HUES48 (cell line): ENCODE data around the gene ABHD16A.

Source experiments
- H3K27ac ChIP-seq: one replicate; pipeline ENCODE4 v1.7.0; 2013; ENCODE audit warnings: low read depth, low read length, inconsistent platforms
- H3K27me3 ChIP-seq: 2 replicates; pipeline ENCODE4 v1.6.1; 2013; ENCODE audit warnings: mild to moderate bottlenecking, low read length; ENCODE audit not compliant: control insufficient read depth, insufficient read depth
- H3K36me3 ChIP-seq: 2 replicates; pipeline ENCODE4 v1.6.1; 2013; ENCODE audit warnings: low read length; ENCODE audit not compliant: control insufficient read depth, insufficient read depth
- H3K4me1 ChIP-seq: 2 replicates; pipeline ENCODE4 v1.6.1; 2013; ENCODE audit warnings: mild to moderate bottlenecking, low read length; ENCODE audit not compliant: control insufficient read depth, insufficient read depth
- H3K4me3 ChIP-seq: 2 replicates; pipeline ENCODE4 v1.5.1; 2013; ENCODE audit warnings: mild to moderate bottlenecking, low read depth, low read length
- H3K9ac ChIP-seq: 2 replicates; pipeline ENCODE4 v1.6.1; 2013; ENCODE audit warnings: mild to moderate bottlenecking, low read depth, low read length, moderate library complexity
- H3K9me3 ChIP-seq: 2 replicates; pipeline ENCODE4 v1.6.1; 2013; ENCODE audit warnings: low read length; ENCODE audit not compliant: control insufficient read depth, insufficient read depth

ABHD16A gene

GRCh38 chr6:31683591-31683990 is 19.5 kb downstream of the ABHD16A start:
- Histone ChIP-seq H3K9ac (no peak overlapping the region), H3K36me3 (peaks cover 29% of the 10 kb centered on the region), H3K9me3 (no peaks in the 10 kb centered on the region), H3K4me1 (peaks cover 10% of the 10 kb centered on the region; the same call in 1 of the 2 replicates), H3K4me3 (peak overlapping the region; percentile 60), H3K27ac (no peak overlapping the region), H3K27me3 (peaks cover 17% of the 10 kb centered on the region)

- Histone ChIP-seq H3K27ac (no peak overlapping the region), H3K4me3 (peak overlapping the region; percentile 51), H3K4me1 (peaks cover 6% of the 10 kb centered on the region; the same call in 1 of the 2 replicates), H3K36me3 (peaks cover 5% of the 10 kb centered on the region; the same call in 1 of the 2 replicates), H3K9me3 (no peaks in the 10 kb centered on the region), H3K27me3 (peaks cover 17% of the 10 kb centered on the region), H3K9ac (no peak overlapping the region)
Observed at GRCh38 chr6:31681135-31681671, 21.9 kb downstream of the ABHD16A start.

GRCh38 chr6:31680226-31681134 is 22.6 kb downstream of the ABHD16A start, which contains the start of gene LY6G5C:
TSS of gene LY6G5C (minus strand) at chr6:31681067. CDS start at chr6:31680373, 694 bp downstream.
- Histone ChIP-seq H3K4me3 (peak within 1 kb of the TSS; percentile 51), H3K4me1 (peaks cover 6% of the 10 kb centered on the region; the same call in 1 of the 2 replicates), H3K36me3 (no peaks in the 10 kb centered on the region; the same call in 1 of the 2 replicates), H3K9me3 (no peaks in the 10 kb centered on the region), H3K9ac (no peak within 1 kb of the TSS), H3K27me3 (peaks cover 17% of the 10 kb centered on the region), H3K27ac (no peak within 1 kb of the TSS)

- 0 out of 2 replicates have a peak, but pooled peaks cover 3% of the 10 kb centered on the region for H3K4me1 ChIP-seq
- H3K9ac ChIP-seq: 0 out of 2 replicates have a peak overlapping the region, but pooled peaks have one; percentile 23
- no peak overlapping the region for H3K27ac ChIP-seq
- no peak overlapping the region for H3K4me3 ChIP-seq
- peaks cover 4% of the 10 kb centered on the region; the same call in 1 of the 2 replicates for H3K36me3 ChIP-seq
- peaks cover 17% of the 10 kb centered on the region for H3K27me3 ChIP-seq
- H3K9me3 ChIP-seq: no peaks in the 10 kb centered on the region
Observed at GRCh38 chr6:31677955-31678354, 25.2 kb downstream of the ABHD16A start.

- H3K9me3 ChIP-seq: no peaks in the 10 kb centered on the region
Observed at GRCh38 chr6:31676904-31677303, 26.2 kb downstream of the ABHD16A start.

GRCh38 chr6:31676322-31676903 is 26.7 kb downstream of the ABHD16A start:
- Histone ChIP-seq H3K4me1 (0 out of 2 replicates have a peak, but pooled peaks cover 3% of the 10 kb centered on the region), H3K27ac (no peak overlapping the region), H3K27me3 (peaks cover 7% of the 10 kb centered on the region), H3K4me3 (no peak overlapping the region), H3K9me3 (no peaks in the 10 kb centered on the region), H3K36me3 (peaks cover 18% of the 10 kb centered on the region), H3K9ac (no peak overlapping the region)

More at GRCh38 chr6:31676904-31677303, 26.2 kb downstream of the ABHD16A start:
- Histone ChIP-seq H3K27ac (no peak overlapping the region), H3K36me3 (peaks cover 13% of the 10 kb centered on the region), H3K4me1 (0 out of 2 replicates have a peak, but pooled peaks cover 3% of the 10 kb centered on the region), H3K4me3 (no peak overlapping the region), H3K9ac (no peak overlapping the region), H3K27me3 (peaks cover 11% of the 10 kb centered on the region)

- H3K27ac ChIP-seq: no peak within 1 kb of the TSS
- no peak within 1 kb of the TSS for H3K4me3 ChIP-seq
- no peak within 1 kb of the TSS for H3K9ac ChIP-seq
- H3K36me3 ChIP-seq: peaks cover 60% of the 10 kb centered on the region
- no peaks in the 10 kb centered on the region for H3K27me3 ChIP-seq
- H3K9me3 ChIP-seq: no peaks in the 10 kb centered on the region
- peaks cover 5% of the 10 kb centered on the region for H3K4me1 ChIP-seq
Observed at GRCh38 chr6:31669676-31670075, 33.4 kb downstream of the ABHD16A start, which contains the start of gene LY6G5B. TSS of gene LY6G5B (plus strand) at chr6:31669976. CDS start at chr6:31670951, 975 bp downstream.

GRCh38 chr6:31666337-31666965 is 36.7 kb downstream of the ABHD16A start:
- Histone ChIP-seq H3K27ac (peak overlapping the region; percentile 84), H3K27me3 (no peaks in the 10 kb centered on the region), H3K9me3 (no peaks in the 10 kb centered on the region), H3K4me3 (peak overlapping the region; percentile 98), H3K36me3 (peaks cover 68% of the 10 kb centered on the region), H3K9ac (peak overlapping the region; percentile 61; the same call in 1 of the 2 replicates), H3K4me1 (peaks cover 12% of the 10 kb centered on the region)

- peak within 1 kb of the TSS; percentile 99 for H3K27ac ChIP-seq
Observed at GRCh38 chr6:31665501-31666336, 37.4 kb downstream of the ABHD16A start, which contains the start of gene CSNK2B. TSS of gene CSNK2B (plus strand) at chr6:31666080. CDS start at chr6:31666832, 752 bp downstream.

More at GRCh38 chr6:31665501-31666336, 37.4 kb downstream of the ABHD16A start, which contains the start of gene CSNK2B:
- Histone ChIP-seq H3K4me3 (peak within 1 kb of the TSS; percentile 98), H3K36me3 (peaks cover 61% of the 10 kb centered on the region), H3K9ac (peak within 1 kb of the TSS; percentile 96), H3K27me3 (no peaks in the 10 kb centered on the region), H3K4me1 (peaks cover 12% of the 10 kb centered on the region), H3K9me3 (no peaks in the 10 kb centered on the region)
